T47D (cell line): ENCODE data around the gene SNX13.
"Not testable (repeated sequence)": the region's sequence is repeated elsewhere in the genome, so short reads cannot be mapped to it uniquely, and the experiment has no call there.

Experiments
- DNase-seq, 2 experiments: peaks; one replicate each; pipeline versions ENCODE4 v3.0.0 to v3.0.0-alpha.2; 2011 to 2012; ENCODE audit warnings: low read depth in 1 of 2, low spot score in 1 of 2
- JUND ChIP-seq: IDR thresholded peaks from 2 replicates; pipeline ENCODE4 v1.6.1; 2012; ENCODE audit warnings: low read depth
- in situ Hi-C: cut with HindIII; loops from 2 replicates; pipeline ENCODE4 v1.10.0; 2016; ENCODE audit warnings: low sequenced_read_pairs, low pct_unique_long_range_greater_than_20kb

SNX13 gene

DNA sequence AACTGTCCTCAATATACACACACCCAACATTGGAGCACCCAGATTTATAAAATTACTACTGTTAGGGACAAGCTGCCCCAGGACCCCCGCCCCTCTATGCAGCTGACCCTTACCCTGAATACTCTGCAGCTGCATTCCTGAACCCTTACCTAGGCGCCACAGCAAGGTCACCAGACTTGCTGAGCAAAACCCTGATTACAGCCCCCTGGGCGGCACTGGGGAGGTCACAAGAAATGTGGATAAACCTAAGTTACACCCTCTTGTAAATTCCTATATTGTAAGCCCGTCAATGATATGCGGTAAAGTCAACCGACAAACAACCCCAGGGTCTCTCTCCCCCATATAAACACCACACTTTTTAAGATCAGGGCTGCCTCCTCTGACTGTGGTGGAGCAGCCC lies 25.1 kb downstream of the SNX13 start:
- TF ChIP-seq JUND, result no peak
- in situ Hi-C loops, result no loop called here
- DNase-seq, result no peak

DNA sequence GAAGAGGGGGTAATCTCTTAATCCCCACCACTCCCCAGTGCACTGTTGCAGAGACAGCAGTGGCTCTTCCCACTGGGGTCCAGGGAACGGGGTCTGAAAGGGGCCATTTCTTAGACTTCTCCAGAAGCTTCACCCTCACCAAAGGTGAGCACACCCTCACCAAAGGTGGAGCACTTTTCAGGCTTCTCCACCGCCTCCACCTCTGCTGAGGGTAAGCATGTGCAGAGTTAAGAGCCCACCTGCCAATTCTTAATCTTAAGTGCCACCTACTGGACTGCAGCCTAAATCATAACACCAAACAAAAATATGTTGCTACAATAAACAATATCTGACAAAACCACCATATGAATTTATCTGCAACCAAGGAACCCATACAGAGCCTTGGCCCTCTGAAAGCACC lies 27.0 kb downstream of the SNX13 start:
- in situ Hi-C loops, result no loop called here
- no peak for TF ChIP-seq JUND
- peak in 1 of 2 experiments; percentile 10 for DNase-seq

DNA sequence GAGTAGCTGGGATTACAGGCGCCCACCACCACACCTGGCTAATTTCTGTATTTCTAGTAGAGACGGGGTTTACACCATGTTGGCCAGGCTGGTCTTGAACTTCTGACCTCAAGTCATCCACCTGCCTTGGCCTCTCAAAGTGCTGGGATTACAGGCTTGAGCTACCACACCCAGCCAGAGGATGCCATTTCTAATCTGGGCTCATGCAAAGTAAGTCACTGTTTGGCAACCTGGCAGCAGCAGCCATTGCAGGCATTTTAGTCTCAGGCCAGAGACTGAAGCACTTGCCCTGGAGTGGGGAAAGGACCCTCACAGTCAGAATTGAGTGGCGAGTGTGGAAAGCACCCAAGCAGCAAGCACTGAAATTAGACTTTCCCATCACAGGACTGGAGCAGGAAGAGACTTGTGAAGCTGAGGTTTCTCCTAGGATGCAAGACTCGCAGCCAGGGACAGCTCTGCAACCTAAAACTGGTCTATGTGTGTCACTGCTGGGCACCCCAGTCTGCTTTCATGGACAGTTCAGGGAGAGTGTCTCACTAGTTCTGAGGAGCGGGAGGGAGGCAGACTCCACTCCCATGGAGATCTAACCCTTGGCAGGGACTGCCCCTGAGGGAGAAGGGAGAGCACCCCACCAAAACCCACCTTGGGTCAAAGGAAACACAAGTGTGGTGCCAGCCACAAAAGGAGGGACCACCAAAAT lies 27.6 kb downstream of the SNX13 start:
- DNase-seq, result no peak
- no peak for TF ChIP-seq JUND
- in situ Hi-C loops, result no loop called here

DNA sequence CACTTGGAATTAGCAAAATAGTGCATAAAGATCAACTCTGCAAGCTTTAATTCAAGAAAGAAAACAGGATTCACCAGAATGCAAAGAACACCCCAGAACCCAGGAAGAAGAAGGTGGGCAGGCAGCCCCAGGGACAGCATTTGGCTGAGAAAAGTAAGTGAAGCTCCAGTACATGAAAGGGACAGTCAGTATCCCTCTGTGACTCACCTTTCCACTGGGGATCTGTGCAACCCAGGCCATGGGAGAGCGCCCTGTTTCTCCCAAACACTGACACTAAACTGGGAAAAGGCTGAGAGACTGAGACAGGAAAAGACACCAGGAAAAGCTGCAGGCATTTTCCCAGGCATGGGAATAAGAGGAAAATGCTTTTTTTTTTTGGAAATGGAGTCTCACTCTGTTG lies 28.2 kb downstream of the SNX13 start:
- in situ Hi-C loops, result no loop called here
- DNase-seq, result no peak
- TF ChIP-seq JUND, result no peak

DNA sequence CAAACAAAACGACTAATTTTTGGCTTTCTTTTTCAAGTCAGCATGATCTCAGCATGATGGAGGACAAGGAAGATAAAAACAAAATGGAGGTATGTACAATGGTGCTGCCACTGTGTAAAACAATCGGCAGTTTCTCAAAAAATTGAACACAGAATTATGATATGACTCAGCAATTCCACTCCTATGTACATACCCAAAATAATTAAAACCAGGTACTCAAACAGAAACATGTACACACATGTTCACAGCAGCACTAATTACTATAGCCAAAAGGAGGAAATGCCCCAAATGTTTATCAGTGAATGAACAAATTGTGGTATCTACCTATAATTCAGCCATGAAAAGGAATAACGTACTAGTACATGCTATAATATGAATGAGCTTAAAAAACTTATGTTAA lies 29.9 kb downstream of the SNX13 start:
- DNase-seq, result no peak
- no peak for TF ChIP-seq JUND
- in situ Hi-C loops, result no loop called here

DNA sequence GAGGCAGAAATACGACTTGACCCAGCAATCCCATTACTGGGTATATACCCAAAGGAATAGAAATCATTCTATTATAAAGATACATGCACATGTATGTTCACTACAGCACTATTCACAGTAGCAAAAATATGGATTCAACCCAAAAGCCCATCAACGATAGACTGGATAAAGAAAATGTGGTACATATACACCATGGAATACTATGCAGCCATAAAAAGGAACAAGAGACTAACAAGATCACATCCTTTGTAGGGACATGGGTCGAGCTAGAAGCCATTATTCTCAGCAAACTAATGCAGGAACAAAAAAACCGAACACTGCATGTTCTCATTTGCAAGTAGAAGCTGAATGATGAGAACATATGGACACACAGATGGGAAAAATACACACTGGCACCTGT lies 31.0 kb downstream of the SNX13 start:
- in situ Hi-C loops, DNase-seq: not testable (repeated sequence)

DNA sequence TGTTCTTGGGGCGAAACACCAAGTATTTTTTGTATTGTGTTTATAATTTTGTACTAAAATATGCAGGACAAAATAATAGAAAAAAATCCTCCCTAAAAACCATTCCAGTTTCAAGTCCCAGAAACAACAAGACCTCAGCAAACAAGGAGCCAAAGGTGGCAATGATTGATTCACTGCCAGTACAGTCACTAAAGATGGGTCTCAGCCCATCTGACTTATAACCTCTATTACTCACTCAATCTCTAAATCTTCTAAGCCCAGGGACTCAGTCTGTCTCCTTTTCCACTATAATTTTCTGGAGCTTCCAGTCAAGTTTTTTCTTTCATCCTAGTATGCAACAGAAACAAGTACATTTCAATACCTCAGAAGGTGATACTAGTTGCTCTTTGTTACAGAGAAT lies 33.3 kb downstream of the SNX13 start:
- no peak for TF ChIP-seq JUND
- DNase-seq, result no peak
- in situ Hi-C loops, result no loop called here

DNA sequence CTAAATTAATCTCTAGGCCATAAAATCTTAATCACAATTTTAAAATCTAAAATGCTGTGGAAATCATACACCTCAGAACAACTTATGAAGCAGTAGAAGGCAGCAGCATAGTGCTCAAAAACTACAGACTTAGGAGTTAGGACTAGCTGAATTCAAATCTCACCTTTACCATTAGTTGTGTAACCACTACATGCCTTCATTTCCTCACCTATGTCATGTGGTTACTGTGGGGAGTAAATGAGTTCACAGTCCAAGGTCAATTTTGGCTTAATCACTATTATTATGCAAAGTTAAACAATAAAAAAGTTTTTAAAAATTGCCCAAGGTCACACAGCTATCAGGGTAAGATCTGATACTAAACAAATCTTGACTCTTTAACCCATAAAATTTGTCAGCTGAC lies 37.0 kb downstream of the SNX13 start:
- in situ Hi-C loops, result no loop called here
- TF ChIP-seq JUND, result no peak
- no peak for DNase-seq

DNA sequence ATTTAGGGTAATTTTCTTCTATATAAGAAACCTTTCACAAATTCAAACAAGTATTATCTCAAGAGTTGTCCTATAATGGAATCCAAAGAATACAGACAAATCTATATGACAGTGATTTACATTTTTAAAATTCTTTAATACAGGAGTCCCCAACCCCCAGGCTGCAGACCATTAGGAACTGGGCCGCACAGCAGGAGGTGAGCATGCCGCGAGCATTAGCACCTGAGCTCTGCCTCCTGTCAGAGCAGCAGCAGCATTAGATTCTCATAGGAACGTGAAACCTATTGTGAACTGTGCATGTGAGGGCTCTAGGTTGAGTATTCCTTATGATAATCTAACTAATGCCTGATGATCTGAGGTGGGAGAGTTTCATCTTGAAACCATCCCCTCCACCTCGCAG lies 37.7 kb downstream of the SNX13 start:
- no peak for DNase-seq
- TF ChIP-seq JUND, result no peak
- in situ Hi-C loops, result no loop called here

DNA sequence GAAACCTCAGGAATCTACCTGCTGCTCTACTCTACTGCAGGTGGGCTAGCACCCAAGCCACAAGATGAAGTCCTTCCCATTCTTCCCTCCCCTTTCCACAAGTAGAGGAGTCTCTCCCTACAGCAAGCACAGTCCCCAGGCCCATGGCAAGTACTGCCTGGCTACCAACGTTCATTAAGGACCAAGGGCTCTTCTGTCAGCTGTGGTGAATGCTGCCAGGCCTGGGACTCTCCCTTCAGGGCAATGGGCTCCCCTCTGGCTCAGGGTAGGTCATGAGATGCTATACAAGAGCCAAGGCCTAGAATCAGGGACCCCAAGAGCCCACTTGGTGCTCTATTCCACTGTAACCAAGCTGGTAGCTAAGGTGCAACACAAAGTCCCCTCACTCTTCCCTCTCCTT lies 39.8 kb downstream of the SNX13 start:
- in situ Hi-C loops, result no loop called here
- no peak for TF ChIP-seq JUND

DNA sequence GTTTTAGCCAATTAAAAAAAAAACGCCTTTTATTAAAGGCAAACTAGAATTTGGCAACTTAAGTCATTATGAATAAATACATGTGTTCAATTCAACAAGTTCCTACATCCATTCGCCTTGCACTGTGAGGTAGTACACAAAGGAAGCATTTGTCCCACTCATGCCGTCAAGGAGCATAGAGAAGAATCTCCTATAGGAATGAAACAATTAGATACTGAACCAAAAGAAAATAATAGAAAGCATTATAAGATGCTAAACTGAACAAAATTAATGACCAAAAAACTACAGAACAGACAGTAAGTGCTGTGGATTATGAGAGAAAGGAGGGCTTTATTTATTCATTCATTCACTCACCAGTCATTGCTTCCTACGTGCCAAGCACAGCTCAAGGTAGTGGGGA lies 42.2 kb downstream of the SNX13 start:
- TF ChIP-seq JUND, result no peak
- in situ Hi-C loops, result no loop called here
- no peak for DNase-seq

More for the DNA sequence above, 39.8 kb downstream of the SNX13 start:
- DNase-seq, result no peak

DNA sequence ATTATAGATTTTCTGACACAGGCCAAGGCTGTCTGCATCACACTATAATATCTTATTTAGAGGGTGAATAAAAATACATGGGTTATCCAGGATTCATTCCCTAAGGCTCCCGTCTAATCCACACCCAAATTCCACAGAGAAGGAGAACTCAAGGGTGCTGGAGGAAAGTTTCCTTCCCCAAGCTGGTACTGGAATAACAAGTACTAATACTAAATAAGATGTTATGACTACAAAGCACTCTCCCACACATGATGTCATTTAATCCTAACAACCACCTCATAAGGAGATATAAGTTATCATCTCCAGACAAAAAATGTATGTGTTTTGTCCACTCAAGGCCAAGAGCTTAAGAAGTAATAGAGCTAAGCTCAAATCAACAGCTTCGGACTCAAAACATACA lies 53.0 kb downstream of the SNX13 start:
- TF ChIP-seq JUND, result no peak
- in situ Hi-C loops, result no loop called here
- no peak for DNase-seq

DNA sequence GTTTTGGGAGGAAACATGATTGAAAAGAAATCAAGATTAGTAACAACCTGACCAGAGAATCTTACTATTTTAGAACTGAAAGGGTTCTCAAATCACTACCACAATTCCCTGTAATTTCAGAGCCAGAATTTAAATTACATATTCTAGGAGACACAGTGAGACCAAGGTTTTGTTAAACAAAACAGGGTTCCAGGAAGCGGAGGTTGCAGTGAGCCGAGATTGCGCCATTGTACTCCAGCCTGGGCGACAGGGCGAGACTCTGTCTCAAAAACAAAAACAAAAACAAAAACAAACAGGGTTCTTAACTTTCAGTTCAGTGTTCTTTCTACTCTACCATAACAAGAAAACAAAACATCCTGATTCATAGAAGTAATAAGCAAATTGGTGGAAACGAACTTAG lies 57.6 kb downstream of the SNX13 start:
- no peak for TF ChIP-seq JUND
- in situ Hi-C loops, result no loop called here
- DNase-seq, result no peak

DNA sequence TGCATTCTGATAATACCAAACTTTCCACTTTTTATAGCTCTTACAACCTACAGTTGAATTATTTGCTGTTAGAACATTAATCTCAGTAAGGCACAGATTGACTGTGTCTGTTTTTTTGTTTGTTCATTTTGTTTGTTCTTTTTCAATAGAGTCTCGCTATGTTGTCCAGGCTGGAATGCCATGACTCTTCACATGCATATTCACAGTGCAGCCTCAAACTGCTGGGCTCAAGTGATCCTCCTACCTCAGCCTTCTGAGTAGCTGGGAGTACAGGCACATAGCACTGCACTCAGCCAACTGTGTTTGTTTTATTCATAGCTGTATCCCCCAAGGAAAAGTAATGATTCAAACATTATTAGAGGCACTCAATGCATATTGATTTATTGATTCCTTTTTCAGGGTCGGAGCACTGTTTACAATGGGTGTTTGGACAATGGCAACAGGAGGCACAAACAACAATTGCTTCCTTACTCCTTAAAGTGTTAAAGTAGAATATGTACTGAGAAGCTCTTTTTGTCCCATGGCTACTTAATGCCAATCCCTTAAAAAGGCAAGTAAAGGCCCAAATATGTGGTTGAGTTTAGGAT lies 61.1 kb downstream of the SNX13 start:
- in situ Hi-C loops, result no loop called here
- no peak for TF ChIP-seq JUND

More for the DNA sequence above, 61.1 kb downstream of the SNX13 start:
- DNase-seq, result no peak
